HepG2 (cell line): Measurements from ENCODE around the gene PKP4. TPM values are rescaled to one million over a fixed set of nuclear protein-coding genes. Genes with fewer than 3 reads are reported as not detected.

Experiments
- ATAC-seq: fragments of 200-7000 bp; cut with Tn5 transposase; 3 replicates; pipeline ENCODE4 v1.9.1; 2020; ENCODE audit warnings: mild to moderate bottlenecking, moderate library complexity
- BruUV-seq: library from RNA; stranded (reverse); fragments of 400-500 nt; replicated peaks from 2 replicates; lab custom pipeline; 2021; lab: Mats Ljungman, UMichigan
- CTCF ChIA-PET: fragments of 300-600 bp; formaldehyde crosslinking; extraction: SDS; loops from one replicate; lab custom pipeline; 2021; ENCODE audit warnings: low total read pairs, inconsistent platforms, low intra/inter-chr PET ratio; lab: Yijun Ruan, JAX
- POLR2A ChIA-PET: fragments of 350-600 bp; sonication (Branson Sonifier 250); formaldehyde crosslinking; loops from one replicate; lab custom pipeline; 2020; ENCODE audit warnings: antibody characterized with exemption, inconsistent platforms; lab: Yijun Ruan, JAX
- DNase-seq: peaks from one replicate; pipeline ENCODE4 v3.0.0-alpha.2; 2015; ENCODE audit warnings: low spot score
- FAIRE-seq: peaks from 3 replicates; lab custom pipeline; 2011; peaks lifted over from hg19 to GRCh38; lab: Jason Lieb, UNC
- H2AFZ ChIP-seq: one replicate; pipeline ENCODE4 v1.6.1; 2011; ENCODE audit warnings: low read length, inconsistent platforms
- H3K27ac ChIP-seq: fragments of 300-600 bp; 3 replicates; pipeline ENCODE4 v1.8.0; 2011; ENCODE audit warnings: mixed run types, mild to moderate bottlenecking, mixed read lengths, low read length, inconsistent platforms; ENCODE audit not compliant: insufficient read depth; ENCODE audit errors: extremely low read length
- H3K27me3 ChIP-seq, 2 experiments: fragments of 200-600 bp in 1 of 2; 2 replicates in 1 of 2; 3 replicates in 1 of 2; pipeline versions ENCODE4 v1.6.0 to v1.8.0; 2011; ENCODE audit warnings: low read length in 2 of 2, mild to moderate bottlenecking in 2 of 2, moderate library complexity in 2 of 2, inconsistent platforms in 1 of 2; ENCODE audit not compliant: insufficient read depth in 2 of 2, control insufficient read depth in 1 of 2
- H3K36me3 ChIP-seq, 2 experiments: fragments of 200-600 bp in 1 of 2; replicated peaks in 1 of 2; 2 replicates in 1 of 2; 3 replicates in 1 of 2; pipeline versions ENCODE4 v1.5.1 to v1.8.0; 2011; ENCODE audit warnings: low read length in 2 of 2, inconsistent platforms in 1 of 2; ENCODE audit not compliant: insufficient read depth in 2 of 2, control insufficient read depth in 1 of 2
- H3K4me1 ChIP-seq: 2 replicates; pipeline ENCODE4 v1.5.1; 2012; ENCODE audit warnings: low read length, inconsistent platforms; ENCODE audit not compliant: insufficient read depth
- H3K4me2 ChIP-seq: 2 replicates; pipeline ENCODE4 v1.6.0; 2011; ENCODE audit warnings: low read depth, low read length, inconsistent platforms
- H3K4me3 ChIP-seq, 3 experiments: fragments of 200-600 bp in 1 of 3; sonication (generic), shearing (Covaris generic) in 1 of 3; replicated peaks in 1 of 3; 2 replicates each; pipeline ENCODE4 v1.5.1; 2011 to 2016; ENCODE audit warnings: low read length in 3 of 3, inconsistent platforms in 2 of 3, low read depth in 2 of 3, mild to moderate bottlenecking in 2 of 3, control low read depth in 1 of 3, mixed read lengths in 1 of 3; ENCODE audit not compliant: insufficient read depth in 1 of 3
- H3K79me2 ChIP-seq: one replicate; pipeline ENCODE4 v1.6.1; 2011; ENCODE audit warnings: low read length, inconsistent platforms; ENCODE audit not compliant: insufficient read depth
- H3K9ac ChIP-seq: 2 replicates; pipeline ENCODE4 v1.6.0; 2011; ENCODE audit warnings: mild to moderate bottlenecking, low read depth, low read length, inconsistent platforms; ENCODE audit not compliant: insufficient read depth
- H3K9me3 ChIP-seq: 2 replicates; pipeline ENCODE4 v1.5.1; 2012; ENCODE audit warnings: mild to moderate bottlenecking, low read length
- H4K20me1 ChIP-seq: 2 replicates; pipeline ENCODE4 v1.6.0; 2011; ENCODE audit warnings: inconsistent platforms, mild to moderate bottlenecking, low read length, moderate library complexity; ENCODE audit not compliant: insufficient read depth
- ATF1 ChIP-seq: IDR thresholded peaks from 2 replicates; pipeline ENCODE4 v1.6.1; 2016; ENCODE audit warnings: mild to moderate bottlenecking, control low read depth
- EED ChIP-seq: sonication (generic); formaldehyde crosslinking; IDR thresholded peaks from 2 replicates; pipeline ENCODE4 v1.5.0; 2020; ENCODE audit warnings: mild to moderate bottlenecking, missing genetic modification reagents
- GFI1 ChIP-seq: sonication (generic); formaldehyde crosslinking; IDR thresholded peaks from 2 replicates; pipeline ENCODE4 v1.5.0; 2020; ENCODE audit warnings: missing genetic modification reagents, mild to moderate bottlenecking, borderline replicate concordance
- NFE2 ChIP-seq: sonication (generic); formaldehyde crosslinking; IDR thresholded peaks from 2 replicates; pipeline ENCODE4 v1.4.0; 2020; ENCODE audit warnings: missing genetic modification reagents
- SRSF9 ChIP-seq: fragments of 200-400 bp; formaldehyde crosslinking; IDR thresholded peaks from 2 replicates; pipeline ENCODE4 v1.6.1; 2018; ENCODE audit warnings: borderline replicate concordance, mild to moderate bottlenecking, low read depth, low read length; ENCODE audit not compliant: insufficient read depth, poor library complexity, severe bottlenecking
- ZNF253 ChIP-seq: sonication (generic); formaldehyde crosslinking; IDR thresholded peaks from 2 replicates; pipeline ENCODE4 v1.8.0; 2022; ENCODE audit warnings: mild to moderate bottlenecking, missing genetic modification reagents, borderline replicate concordance
- ZNF552 ChIP-seq: sonication (generic); formaldehyde crosslinking; IDR thresholded peaks from 2 replicates; pipeline ENCODE4 v1.9.0; 2022; ENCODE audit warnings: missing genetic modification reagents, mild to moderate bottlenecking, borderline replicate concordance
- ZNF7 ChIP-seq: IDR thresholded peaks from 2 replicates; pipeline ENCODE4 v1.6.1; 2016; ENCODE audit warnings: missing biosample characterization, missing genetic modification reagents
- ZNF775 ChIP-seq: sonication (generic); formaldehyde crosslinking; IDR thresholded peaks from 2 replicates; pipeline ENCODE4 v1.4.0; 2020; ENCODE audit warnings: missing genetic modification reagents, mild to moderate bottlenecking, moderate library complexity, borderline replicate concordance
- whole genome bisulfite sequencing: methylation state at CpG from one replicate; pipeline ENCODE4 v1.1.6; 2017; ENCODE audit warnings: low lambda C conversion rate; 5-methylcytosine and 5-hydroxymethylcytosine counted together
- in situ Hi-C: cut with HindIII; loops from 2 replicates; pipeline ENCODE4 v1.10.0; 2017; ENCODE audit warnings: low pct_unique_long_range_greater_than_20kb; ENCODE audit not compliant: extremely low pct_ligation_motif_present
- intact Hi-C: fragments of 100-400 bp; cut with micrococcal nuclease; formaldehyde crosslinking; loops from one replicate; pipeline ENCODE4 v1.10.0; 2022; ENCODE audit not compliant: unreplicated experiment
- polyA plus RNA-seq, 8 experiments: library from polyadenylated mRNA; depleted of rRNA in 3 of 8; stranded (reverse) in 7 of 8; unstranded in 1 of 8; fragments of >200 nt; fragmentation: Illumina TruSeq in 4 of 8; extraction: Trizol in 4 of 8; gene quantifications; 2 replicates each; pipeline versions ENCODE4 v1.2.1 to v1.2.3, GENCODE V29; 2011 to 2016; ENCODE audit warnings: low read depth in 4 of 8, missing spikeins in 1 of 8, mixed read lengths in 1 of 8; ENCODE audit not compliant: insufficient read depth in 1 of 8
- total RNA-seq, 5 experiments: library from RNA; depleted of rRNA; stranded (reverse); fragments of >200 nt; fragmentation: Illumina TruSeq; extraction: Trizol; gene quantifications; 2 replicates each; pipeline ENCODE4 v1.2.3, GENCODE V29; 2016; ENCODE audit warnings: low read depth in 1 of 5
- TF ChIP-seq, protein P1 (sequence below): sonication (generic); formaldehyde crosslinking; IDR thresholded peaks from 2 replicates; pipeline ENCODE4 v1.5.1; 2020; ENCODE audit warnings: mild to moderate bottlenecking, missing genetic modification reagents, moderate library complexity
- TF ChIP-seq, protein P2 (sequence below): sonication (generic); formaldehyde crosslinking; IDR thresholded peaks from 2 replicates; pipeline ENCODE4 v1.4.0; 2020; ENCODE audit warnings: missing genetic modification reagents
- TF ChIP-seq, protein P3 (sequence below): sonication (generic); formaldehyde crosslinking; IDR thresholded peaks from 2 replicates; pipeline ENCODE4 v1.9.0; 2021; ENCODE audit warnings: missing genetic modification reagents, borderline replicate concordance

PKP4 gene
- total and polyA plus RNA-seq, 2 of the 13 experiments (the other 11 are each of a cell fraction or from before 2014, with no cell fraction given): 80.9 to 90.5 TPM

DNA sequence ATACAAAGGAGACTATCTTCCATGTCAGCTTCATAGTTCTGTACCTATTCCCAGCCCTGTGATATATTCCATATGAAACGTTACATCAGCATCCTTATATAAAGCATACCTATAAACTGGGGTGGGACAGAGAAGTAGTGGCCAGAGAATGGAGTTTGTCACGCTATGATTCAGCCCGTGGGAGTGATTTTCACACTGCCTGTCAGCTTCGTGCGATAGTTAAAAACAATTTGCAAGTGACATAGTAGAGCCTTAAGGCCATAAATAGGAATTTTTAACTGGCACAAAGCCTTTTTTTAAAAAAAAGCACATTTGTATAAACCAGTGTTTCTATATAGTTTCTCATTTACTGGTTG is 30.2 kb downstream of the PKP4 start:
- H3K79me2 ChIP-seq: peaks cover 98% of the 10 kb centered on the region
- WGBS: 91% methylated on average over 5 of the region's 5 CpGs

More for the DNA sequence above, 30.2 kb downstream of the PKP4 start:
- no peak overlapping the region for H3K27ac ChIP-seq
- no peaks in the 10 kb centered on the region for H3K4me1 ChIP-seq
- no TSS peak for BruUV-seq
- ATAC-seq (no peak), DNase-seq (no peak), FAIRE-seq (no peak)
- TF ChIP-seq NFE2 (CRISPR knock-in tag) (no peak), SRSF9 (no peak), ZNF552 (CRISPR knock-in tag) (no peak), GFI1 (CRISPR knock-in tag) (no peak), ATF1 (CRISPR knock-in tag) (no peak), ZNF775 (CRISPR knock-in tag) (no peak), ZNF7 (CRISPR knock-in tag) (no peak), EED (CRISPR knock-in tag) (no peak), ZNF253 (CRISPR knock-in tag) (no peak)
- TF ChIP-seq, protein P1, sequence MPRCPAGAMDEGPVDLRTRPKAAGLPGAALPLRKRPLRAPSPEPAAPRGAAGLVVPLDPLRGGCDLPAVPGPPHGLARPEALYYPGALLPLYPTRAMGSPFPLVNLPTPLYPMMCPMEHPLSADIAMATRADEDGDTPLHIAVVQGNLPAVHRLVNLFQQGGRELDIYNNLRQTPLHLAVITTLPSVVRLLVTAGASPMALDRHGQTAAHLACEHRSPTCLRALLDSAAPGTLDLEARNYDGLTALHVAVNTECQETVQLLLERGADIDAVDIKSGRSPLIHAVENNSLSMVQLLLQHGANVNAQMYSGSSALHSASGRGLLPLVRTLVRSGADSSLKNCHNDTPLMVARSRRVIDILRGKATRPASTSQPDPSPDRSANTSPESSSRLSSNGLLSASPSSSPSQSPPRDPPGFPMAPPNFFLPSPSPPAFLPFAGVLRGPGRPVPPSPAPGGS (CRISPR knock-in tag): no peak
- TF ChIP-seq, protein P2, sequence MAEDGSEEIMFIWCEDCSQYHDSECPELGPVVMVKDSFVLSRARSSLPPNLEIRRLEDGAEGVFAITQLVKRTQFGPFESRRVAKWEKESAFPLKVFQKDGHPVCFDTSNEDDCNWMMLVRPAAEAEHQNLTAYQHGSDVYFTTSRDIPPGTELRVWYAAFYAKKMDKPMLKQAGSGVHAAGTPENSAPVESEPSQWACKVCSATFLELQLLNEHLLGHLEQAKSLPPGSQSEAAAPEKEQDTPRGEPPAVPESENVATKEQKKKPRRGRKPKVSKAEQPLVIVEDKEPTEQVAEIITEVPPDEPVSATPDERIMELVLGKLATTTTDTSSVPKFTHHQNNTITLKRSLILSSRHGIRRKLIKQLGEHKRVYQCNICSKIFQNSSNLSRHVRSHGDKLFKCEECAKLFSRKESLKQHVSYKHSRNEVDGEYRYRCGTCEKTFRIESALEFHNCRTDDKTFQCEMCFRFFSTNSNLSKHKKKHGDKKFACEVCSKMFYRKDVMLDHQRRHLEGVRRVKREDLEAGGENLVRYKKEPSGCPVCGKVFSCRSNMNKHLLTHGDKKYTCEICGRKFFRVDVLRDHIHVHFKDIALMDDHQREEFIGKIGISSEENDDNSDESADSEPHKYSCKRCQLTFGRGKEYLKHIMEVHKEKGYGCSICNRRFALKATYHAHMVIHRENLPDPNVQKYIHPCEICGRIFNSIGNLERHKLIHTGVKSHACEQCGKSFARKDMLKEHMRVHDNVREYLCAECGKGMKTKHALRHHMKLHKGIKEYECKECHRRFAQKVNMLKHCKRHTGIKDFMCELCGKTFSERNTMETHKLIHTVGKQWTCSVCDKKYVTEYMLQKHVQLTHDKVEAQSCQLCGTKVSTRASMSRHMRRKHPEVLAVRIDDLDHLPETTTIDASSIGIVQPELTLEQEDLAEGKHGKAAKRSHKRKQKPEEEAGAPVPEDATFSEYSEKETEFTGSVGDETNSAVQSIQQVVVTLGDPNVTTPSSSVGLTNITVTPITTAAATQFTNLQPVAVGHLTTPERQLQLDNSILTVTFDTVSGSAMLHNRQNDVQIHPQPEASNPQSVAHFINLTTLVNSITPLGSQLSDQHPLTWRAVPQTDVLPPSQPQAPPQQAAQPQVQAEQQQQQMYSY (CRISPR knock-in tag): no peak
- TF ChIP-seq, protein P3, sequence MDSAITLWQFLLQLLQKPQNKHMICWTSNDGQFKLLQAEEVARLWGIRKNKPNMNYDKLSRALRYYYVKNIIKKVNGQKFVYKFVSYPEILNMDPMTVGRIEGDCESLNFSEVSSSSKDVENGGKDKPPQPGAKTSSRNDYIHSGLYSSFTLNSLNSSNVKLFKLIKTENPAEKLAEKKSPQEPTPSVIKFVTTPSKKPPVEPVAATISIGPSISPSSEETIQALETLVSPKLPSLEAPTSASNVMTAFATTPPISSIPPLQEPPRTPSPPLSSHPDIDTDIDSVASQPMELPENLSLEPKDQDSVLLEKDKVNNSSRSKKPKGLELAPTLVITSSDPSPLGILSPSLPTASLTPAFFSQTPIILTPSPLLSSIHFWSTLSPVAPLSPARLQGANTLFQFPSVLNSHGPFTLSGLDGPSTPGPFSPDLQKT (CRISPR knock-in tag): no peak
- H3K4me2 ChIP-seq: no peak overlapping the region
- H3K4me3 ChIP-seq: no peak overlapping the region
- peaks cover 1 to 3% of the 10 kb centered on the region in 2 experiments; a peak in 3 of 5 replicates for H3K36me3 ChIP-seq
- H3K9me3 ChIP-seq: no peaks in the 10 kb centered on the region
- intact Hi-C loops (no loop called here), in situ Hi-C loops (no loop called here)
- H3K27me3 ChIP-seq: no peaks in the 10 kb centered on the region
- no peak overlapping the region for H3K9ac ChIP-seq
- H4K20me1 ChIP-seq: peaks cover 43% of the 10 kb centered on the region
- ChIA-PET POLR2A (no interaction called here), CTCF (no interaction called here)
- H2AFZ ChIP-seq: no peak overlapping the region
